Gastrocnemius medialis (tissue), 4 donors: ENCODE results near the gene CENPP.

ENCODE experiments used
- POLR2A ChIP-seq, 2 donors: fragments of 450-650 bp; IDR thresholded peaks; one replicate each; pipeline ENCODE4 v1.6.1; 2017; ENCODE audit warnings: antibody characterized with exemption in 2 of 2, mild to moderate bottlenecking in 2 of 2, moderate library complexity in 2 of 2
- TF ChIP-seq, protein P1 (sequence below), 5 experiments: fragments of 450-650 bp in 3 of 5; fragments of 200-600 bp in 2 of 5; sonication (generic) in 2 of 5; IDR thresholded peaks in 4 of 5; conservative IDR thresholded peaks in 1 of 5; 1 replicate in 4 of 5; 2 replicates in 1 of 5; pipeline ENCODE4 v1.5.1; 2016 to 2019; ENCODE audit warnings: antibody characterized with exemption in 5 of 5, mild to moderate bottlenecking in 3 of 5, moderate library complexity in 3 of 5

DNA sequence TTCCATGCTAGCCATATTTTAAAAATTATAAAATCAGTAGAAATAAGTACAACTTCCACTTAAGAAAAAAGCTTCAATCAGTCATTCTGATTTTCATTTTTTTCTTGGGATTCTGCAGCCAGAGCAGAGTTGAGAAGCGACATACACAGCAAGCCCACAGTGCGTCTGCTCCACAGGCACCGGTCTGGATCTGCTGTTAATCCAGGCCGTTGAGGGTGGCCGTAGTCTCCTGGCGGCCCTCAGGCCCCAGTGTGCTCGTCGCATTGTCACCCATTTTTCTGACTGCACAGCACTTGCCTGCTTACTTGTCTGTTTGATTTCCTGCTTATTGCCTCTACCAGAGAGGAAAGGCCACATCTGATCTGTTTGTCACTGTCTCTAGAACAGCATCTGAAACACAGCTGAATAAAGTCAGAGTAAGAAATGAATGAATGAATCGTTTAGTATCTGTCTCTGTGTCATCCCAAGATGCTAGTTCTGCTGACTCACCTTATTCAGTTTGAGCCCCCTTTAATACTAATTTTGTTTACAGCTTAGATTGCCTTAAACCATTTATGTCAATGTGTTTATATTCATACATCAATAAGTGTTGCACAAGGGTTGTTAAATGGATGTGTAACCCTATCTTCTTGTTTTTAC lies 168.1 kb downstream of the CENPP start:
- TF ChIP-seq, protein P1, sequence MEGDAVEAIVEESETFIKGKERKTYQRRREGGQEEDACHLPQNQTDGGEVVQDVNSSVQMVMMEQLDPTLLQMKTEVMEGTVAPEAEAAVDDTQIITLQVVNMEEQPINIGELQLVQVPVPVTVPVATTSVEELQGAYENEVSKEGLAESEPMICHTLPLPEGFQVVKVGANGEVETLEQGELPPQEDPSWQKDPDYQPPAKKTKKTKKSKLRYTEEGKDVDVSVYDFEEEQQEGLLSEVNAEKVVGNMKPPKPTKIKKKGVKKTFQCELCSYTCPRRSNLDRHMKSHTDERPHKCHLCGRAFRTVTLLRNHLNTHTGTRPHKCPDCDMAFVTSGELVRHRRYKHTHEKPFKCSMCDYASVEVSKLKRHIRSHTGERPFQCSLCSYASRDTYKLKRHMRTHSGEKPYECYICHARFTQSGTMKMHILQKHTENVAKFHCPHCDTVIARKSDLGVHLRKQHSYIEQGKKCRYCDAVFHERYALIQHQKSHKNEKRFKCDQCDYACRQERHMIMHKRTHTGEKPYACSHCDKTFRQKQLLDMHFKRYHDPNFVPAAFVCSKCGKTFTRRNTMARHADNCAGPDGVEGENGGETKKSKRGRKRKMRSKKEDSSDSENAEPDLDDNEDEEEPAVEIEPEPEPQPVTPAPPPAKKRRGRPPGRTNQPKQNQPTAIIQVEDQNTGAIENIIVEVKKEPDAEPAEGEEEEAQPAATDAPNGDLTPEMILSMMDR (IDR thresholded peaks at IDR 0.05 in 4 of 5, conservative IDR thresholded peaks at IDR 0.05 in 1 of 5), result no peak
- no peak for TF ChIP-seq POLR2A (IDR thresholded peaks at IDR 0.05)
